Activated naive CD8-positive, alpha-beta T cell treated with anti-CD3 and anti-CD28 coated beads, Interleukin-2, amount 50 U/mL, for 24 hours (primary cell): Measurements from ENCODE around the gene HAUS7.

Source experiments
- ATAC-seq: fragments of 150-1000 bp; cut with Tn5 transposase; one replicate; pipeline ENCODE4 v1.10.0; 2021
- DNase-seq: peaks from one replicate; pipeline ENCODE4 v3.0.0; 2021
- H3K27ac Mint-ChIP-seq: one replicate; pipeline ENCODE4 v1.8.0; 2021; ENCODE audit warnings: mild to moderate bottlenecking, mixed read lengths
- H3K27me3 Mint-ChIP-seq: one replicate; pipeline ENCODE4 v1.8.0; 2021; ENCODE audit warnings: mixed read lengths
- H3K36me3 Mint-ChIP-seq: one replicate; pipeline ENCODE4 v1.8.0; 2021; ENCODE audit warnings: low read depth, mixed read lengths
- H3K4me1 Mint-ChIP-seq: one replicate; pipeline ENCODE4 v1.8.0; 2021; ENCODE audit warnings: mixed read lengths
- H3K4me3 Mint-ChIP-seq: one replicate; pipeline ENCODE4 v1.8.0; 2021; ENCODE audit warnings: mild to moderate bottlenecking, moderate library complexity, mixed read lengths
- H3K9me3 Mint-ChIP-seq: one replicate; pipeline ENCODE4 v1.8.0; 2021; ENCODE audit warnings: mixed read lengths

HAUS7 gene

GRCh38 chrX:153458476-153458875, 11.9 kb downstream of the HAUS7 start:
- Mint-ChIP-seq H3K36me3 (peaks cover 15% of the 10 kb centered on the region), H3K4me1 (no peaks in the 10 kb centered on the region), H3K27me3 (no peaks in the 10 kb centered on the region), H3K4me3 (no peak overlapping the region), H3K27ac (no peak overlapping the region), H3K9me3 (no peaks in the 10 kb centered on the region)
- DNase-seq = no peak
- no peak for ATAC-seq

DNA sequence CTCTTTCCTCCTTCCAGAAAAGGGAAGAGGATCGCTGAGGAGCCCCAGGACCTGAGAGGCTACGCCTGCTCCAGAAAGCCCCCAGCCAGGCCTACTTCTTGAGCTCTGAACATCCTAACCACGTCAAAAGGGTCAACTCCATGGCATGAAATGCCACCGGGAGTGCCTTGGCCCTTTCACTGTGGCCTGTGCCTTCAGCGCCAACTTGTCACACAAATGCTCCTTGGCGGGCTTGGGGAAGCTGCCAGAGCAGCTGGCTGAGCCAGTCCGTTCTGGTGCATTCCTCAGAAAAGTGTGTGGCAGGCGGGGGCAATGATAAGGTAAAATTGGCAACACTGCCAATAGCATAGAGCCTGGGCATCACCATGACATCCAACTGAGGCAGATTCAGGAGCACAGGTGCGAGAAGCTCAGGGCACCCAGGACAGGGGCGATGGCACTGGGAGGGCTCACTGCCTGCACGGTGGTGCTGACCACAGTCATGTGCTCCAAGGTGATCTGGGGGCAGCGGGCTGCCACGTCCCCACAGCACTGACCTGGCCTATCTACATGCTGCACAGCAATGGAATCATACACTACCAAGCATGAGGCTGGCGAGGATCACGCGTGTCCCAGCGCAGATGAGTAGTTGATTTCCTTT, 12.4 kb downstream of the HAUS7 start:
- Mint-ChIP-seq H3K4me3 (no peak overlapping the region), H3K9me3 (no peaks in the 10 kb centered on the region), H3K4me1 (no peaks in the 10 kb centered on the region), H3K36me3 (peaks cover 15% of the 10 kb centered on the region), H3K27ac (no peak overlapping the region), H3K27me3 (no peaks in the 10 kb centered on the region)
- DNase-seq (no peak), ATAC-seq (no peak)

DNA sequence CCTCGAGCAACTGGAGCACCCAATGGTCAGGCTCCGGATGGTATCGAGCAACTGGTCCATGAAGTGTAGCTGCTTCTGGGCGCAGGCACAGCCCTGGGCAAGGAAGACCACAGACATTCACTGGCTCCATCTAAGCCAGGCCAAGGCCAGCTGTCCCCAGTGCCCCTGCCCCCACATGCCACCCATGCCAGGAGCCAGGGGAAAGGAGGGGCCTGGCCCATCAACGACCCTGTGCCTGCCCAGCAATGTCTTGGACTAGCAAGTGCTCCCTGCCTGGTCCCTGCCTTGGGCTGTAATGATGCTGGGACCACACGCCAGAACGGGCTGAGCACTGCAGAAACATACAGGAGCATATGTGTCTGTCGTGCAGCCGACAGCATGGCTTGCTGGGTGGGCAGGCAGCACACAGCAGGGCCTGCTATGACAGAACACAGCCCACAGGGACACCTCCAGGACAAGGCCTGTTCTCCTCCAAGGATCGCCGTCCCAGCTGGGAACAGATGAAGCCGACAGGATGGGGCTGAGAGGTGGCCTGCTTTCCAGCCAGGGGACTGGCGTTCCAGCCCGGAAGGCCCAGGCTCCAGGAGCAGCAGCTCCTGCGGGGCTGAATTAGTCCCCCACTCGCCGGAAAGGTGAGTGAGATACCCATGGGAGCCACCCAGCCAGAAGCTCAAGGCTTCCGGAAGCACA, 13.1 kb downstream of the HAUS7 start:
- ATAC-seq (no peak), DNase-seq (no peak)
- Mint-ChIP-seq H3K27me3 (no peaks in the 10 kb centered on the region), H3K36me3 (peaks cover 15% of the 10 kb centered on the region), H3K4me3 (no peak overlapping the region), H3K27ac (no peak overlapping the region), H3K9me3 (no peaks in the 10 kb centered on the region), H3K4me1 (no peaks in the 10 kb centered on the region)

GRCh38 chrX:153456704-153457103, 13.7 kb downstream of the HAUS7 start:
- H3K9me3 Mint-ChIP-seq = no peaks in the 10 kb centered on the region
- H3K27me3 Mint-ChIP-seq = no peaks in the 10 kb centered on the region
- DNase-seq = no peak
- H3K27ac Mint-ChIP-seq = no peak overlapping the region
- H3K4me3 Mint-ChIP-seq = no peak overlapping the region
- peaks cover 15% of the 10 kb centered on the region for H3K36me3 Mint-ChIP-seq
- H3K4me1 Mint-ChIP-seq = no peaks in the 10 kb centered on the region
- ATAC-seq = no peak

- Mint-ChIP-seq H3K27me3 (no peaks in the 10 kb centered on the region), H3K27ac (no peak overlapping the region), H3K4me3 (no peak overlapping the region), H3K9me3 (no peaks in the 10 kb centered on the region), H3K36me3 (peaks cover 13% of the 10 kb centered on the region), H3K4me1 (no peaks in the 10 kb centered on the region)
- ATAC-seq = no peak
- no peak for DNase-seq
These were observed 14.2 kb downstream of the HAUS7 start for GRCh38 chrX:153456161-153456560.

- no peaks in the 10 kb centered on the region for H3K27me3 Mint-ChIP-seq
- H3K4me1 Mint-ChIP-seq = no peaks in the 10 kb centered on the region
- H3K9me3 Mint-ChIP-seq = no peaks in the 10 kb centered on the region
- peaks cover 13% of the 10 kb centered on the region for H3K36me3 Mint-ChIP-seq
- no peak for ATAC-seq
- no peak overlapping the region for H3K27ac Mint-ChIP-seq
- no peak for DNase-seq
- H3K4me3 Mint-ChIP-seq = no peak overlapping the region
These were observed 14.8 kb downstream of the HAUS7 start for GRCh38 chrX:153455571-153455970.

- ATAC-seq = no peak
- Mint-ChIP-seq H3K27ac (no peak overlapping the region), H3K36me3 (peaks cover 11% of the 10 kb centered on the region), H3K9me3 (no peaks in the 10 kb centered on the region), H3K4me3 (no peak overlapping the region), H3K4me1 (no peaks in the 10 kb centered on the region), H3K27me3 (no peaks in the 10 kb centered on the region)
- no peak for DNase-seq
These were observed 15.3 kb downstream of the HAUS7 start for GRCh38 chrX:153454901-153455550.

- no peaks in the 10 kb centered on the region for H3K9me3 Mint-ChIP-seq
- ATAC-seq (no peak), DNase-seq (no peak)
- no peak overlapping the region for H3K27ac Mint-ChIP-seq
- H3K36me3 Mint-ChIP-seq = peaks cover 3% of the 10 kb centered on the region
- H3K27me3 Mint-ChIP-seq = no peaks in the 10 kb centered on the region
- no peak overlapping the region for H3K4me3 Mint-ChIP-seq
- no peaks in the 10 kb centered on the region for H3K4me1 Mint-ChIP-seq
These were observed 19.5 kb downstream of the HAUS7 start for GRCh38 chrX:153450949-153451277.

DNA sequence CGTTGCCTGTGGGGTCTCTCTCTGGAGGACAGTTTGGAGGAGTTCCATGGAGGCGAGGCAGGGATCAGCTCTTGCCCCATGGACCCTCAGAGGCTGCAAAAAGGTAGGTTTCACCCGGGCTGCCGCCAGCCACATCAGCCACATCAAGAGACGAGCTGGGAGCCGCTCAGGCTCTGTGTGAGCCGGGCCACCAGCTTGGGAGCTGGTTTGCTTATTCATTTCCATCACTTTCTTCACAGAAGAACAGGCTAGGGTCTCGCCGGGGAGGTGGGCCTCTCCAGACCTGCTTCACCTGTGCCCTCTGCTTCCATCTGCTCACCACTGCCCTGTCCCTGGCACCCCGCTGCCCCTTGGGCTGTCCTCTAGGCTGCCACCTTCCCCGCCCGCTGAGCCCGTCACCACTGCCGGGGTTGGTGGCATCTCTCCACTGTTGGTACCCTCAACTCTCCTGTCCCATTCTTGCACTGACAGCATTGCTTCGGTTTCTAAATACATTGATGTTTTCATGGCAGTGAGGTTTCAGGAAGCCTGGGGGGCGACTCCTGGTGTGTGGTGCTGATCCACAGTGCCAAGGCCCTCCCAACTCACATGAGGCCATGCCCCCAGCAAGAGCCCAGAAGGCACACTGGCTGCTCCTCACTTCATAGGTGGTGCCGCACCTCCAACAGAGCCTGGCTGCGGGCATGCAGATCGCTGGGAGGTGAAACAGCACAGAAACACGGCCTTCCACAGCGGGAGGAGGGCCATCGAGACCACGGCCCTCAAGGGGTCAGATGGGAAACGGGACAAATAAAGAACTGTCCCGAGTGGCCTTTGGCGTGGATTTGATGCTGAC, 20.0 kb downstream of the HAUS7 start:
- peaks cover 3% of the 10 kb centered on the region for H3K36me3 Mint-ChIP-seq
- no peak for ATAC-seq
- H3K4me3 Mint-ChIP-seq = no peak overlapping the region
- no peaks in the 10 kb centered on the region for H3K27me3 Mint-ChIP-seq
- no peaks in the 10 kb centered on the region for H3K9me3 Mint-ChIP-seq
- H3K27ac Mint-ChIP-seq = no peak overlapping the region
- no peaks in the 10 kb centered on the region for H3K4me1 Mint-ChIP-seq
- DNase-seq = no peak

DNA sequence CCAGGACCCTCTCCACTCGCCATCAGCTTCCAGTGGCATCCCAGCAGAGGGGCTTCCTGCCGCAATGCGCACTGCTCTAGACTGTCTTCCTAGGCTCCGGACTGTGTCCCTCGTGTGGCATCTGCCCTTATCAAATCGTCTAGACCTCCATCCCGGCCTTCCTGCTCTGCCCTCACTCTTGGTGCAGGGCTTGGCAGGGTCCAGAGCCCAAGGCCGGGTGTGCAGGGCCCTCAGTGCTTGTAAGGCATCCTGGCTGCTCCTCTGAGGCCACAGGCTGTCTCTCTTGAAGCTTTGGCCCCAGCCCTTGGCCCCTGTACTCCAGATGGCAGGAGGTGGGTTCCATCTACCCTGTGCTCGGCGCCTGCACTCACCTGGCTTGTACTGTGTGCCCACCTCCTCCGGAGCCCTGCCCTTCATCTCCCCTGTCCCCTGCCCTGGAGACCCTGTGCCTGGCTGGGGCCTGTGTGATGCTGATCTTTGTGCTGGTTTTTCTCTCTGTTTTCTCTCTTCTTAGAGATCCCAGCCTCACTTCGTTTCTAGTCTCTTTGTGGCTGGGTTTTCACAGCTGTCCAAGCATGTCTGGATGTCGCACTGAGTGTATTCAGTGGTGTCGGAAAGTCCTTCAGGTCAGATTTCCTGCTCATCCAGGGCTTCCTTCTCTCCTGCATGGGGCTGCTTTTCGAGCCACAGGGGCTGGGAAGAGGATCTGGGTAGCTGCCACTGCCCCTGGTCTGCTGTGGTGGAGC, 20.8 kb downstream of the HAUS7 start:
- no peak overlapping the region for H3K4me3 Mint-ChIP-seq
- no peaks in the 10 kb centered on the region for H3K27me3 Mint-ChIP-seq
- H3K4me1 Mint-ChIP-seq = no peaks in the 10 kb centered on the region
- no peaks in the 10 kb centered on the region for H3K9me3 Mint-ChIP-seq
- H3K27ac Mint-ChIP-seq = no peak overlapping the region
- DNase-seq = no peak
- H3K36me3 Mint-ChIP-seq = peaks cover 3% of the 10 kb centered on the region
- ATAC-seq = no peak

DNA sequence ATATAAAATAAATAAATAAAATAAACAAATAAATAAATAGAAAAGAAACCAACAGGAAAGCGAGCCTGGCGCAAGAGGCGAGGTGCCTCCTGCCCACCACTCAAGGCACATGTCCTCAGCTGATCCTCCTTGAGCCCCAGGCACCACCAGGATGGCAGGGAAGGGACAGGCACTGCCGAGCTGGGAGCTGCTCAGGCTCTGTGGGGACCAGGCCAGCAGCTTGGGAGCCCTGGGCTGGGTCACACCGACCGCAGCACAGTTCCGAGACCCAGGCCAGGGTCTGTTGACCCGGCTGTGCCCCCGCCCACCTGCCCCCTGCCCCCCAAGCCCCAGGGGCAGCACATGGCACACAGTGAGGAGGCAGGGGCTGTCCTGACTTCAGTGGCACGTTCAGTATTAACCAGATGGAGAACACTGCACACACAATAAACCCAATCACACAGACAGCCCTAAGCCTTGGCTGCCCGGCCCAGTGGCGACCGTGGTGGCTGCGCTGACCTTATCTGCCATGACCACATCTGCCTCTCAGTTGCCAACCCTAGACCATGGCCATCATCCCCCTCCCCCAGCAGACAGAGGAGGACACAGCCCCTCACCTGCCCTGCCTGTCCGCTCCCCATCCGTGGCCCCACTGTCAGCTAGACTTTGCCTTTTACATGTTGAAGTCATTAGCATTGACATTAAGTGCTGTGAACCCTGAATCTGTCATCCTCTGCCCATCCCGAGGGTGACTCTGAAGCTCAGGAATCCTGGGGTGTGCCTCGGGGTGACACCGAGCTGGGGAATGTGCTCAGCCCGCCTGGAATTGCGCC, 21.6 kb downstream of the HAUS7 start:
- no peak for ATAC-seq
- H3K27me3 Mint-ChIP-seq = no peaks in the 10 kb centered on the region
- no peaks in the 10 kb centered on the region for H3K9me3 Mint-ChIP-seq

DNA sequence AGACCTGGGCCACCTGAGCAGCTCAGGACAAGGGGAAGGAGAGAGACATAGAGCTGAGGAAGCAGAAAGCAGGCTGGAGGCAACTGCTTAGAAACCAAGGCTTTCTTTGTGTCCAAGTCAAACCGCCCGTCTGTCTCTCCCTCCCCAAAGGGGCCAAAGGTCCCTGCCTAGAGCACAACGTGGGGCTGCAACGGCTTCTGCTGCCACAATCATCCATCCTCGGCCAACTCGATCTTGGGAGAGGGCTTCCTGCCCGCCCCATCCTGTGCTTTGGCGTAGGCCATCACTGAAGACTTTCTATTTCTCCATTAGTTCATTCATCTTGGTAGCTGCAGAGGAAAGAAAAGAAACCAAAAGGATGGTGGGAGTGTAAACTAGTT, 22.8 kb downstream of the HAUS7 start:
- H3K27ac Mint-ChIP-seq = no peak overlapping the region
- ATAC-seq (no peak), DNase-seq (no peak)
- no peak overlapping the region for H3K4me3 Mint-ChIP-seq
- no peaks in the 10 kb centered on the region for H3K4me1 Mint-ChIP-seq
- no peaks in the 10 kb centered on the region for H3K9me3 Mint-ChIP-seq
- H3K27me3 Mint-ChIP-seq = no peaks in the 10 kb centered on the region
- H3K36me3 Mint-ChIP-seq = peaks cover 3% of the 10 kb centered on the region

More for the DNA sequence above, 21.6 kb downstream of the HAUS7 start:
- Mint-ChIP-seq H3K27ac (no peak overlapping the region), H3K4me1 (no peaks in the 10 kb centered on the region), H3K4me3 (no peak overlapping the region), H3K36me3 (peaks cover 3% of the 10 kb centered on the region)
- DNase-seq = no peak

DNA sequence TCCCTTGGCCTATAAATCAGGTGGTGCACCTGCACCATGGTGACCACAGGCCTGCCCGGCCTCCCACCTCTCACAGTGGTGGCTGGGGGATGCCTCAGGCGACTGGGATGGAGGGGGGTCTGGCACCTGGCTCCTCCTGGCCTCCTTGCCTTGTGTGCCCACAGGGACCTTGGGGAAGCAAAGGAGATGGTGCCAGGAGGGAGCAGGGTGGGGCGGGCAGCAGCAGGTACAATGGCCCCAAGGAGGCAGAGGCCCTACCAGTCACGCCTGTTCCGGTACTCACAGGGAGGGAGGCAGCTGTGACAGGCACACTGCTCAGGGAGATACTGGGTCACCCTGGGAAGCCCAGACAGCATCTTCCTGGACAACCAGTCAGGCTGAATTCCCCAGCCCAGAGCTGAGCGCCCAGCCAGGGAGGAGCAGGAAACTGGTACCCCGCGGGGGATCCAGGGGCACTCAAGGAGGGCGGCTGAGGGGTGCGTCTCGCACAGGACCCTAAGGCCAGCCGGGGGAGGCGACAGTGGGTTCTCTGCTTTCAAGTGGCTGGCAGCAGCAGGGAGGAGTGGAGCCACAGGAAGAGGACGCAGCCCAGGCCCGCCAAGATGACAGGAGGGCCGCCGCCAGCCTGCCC, 23.3 kb downstream of the HAUS7 start:
- Mint-ChIP-seq H3K4me1 (no peaks in the 10 kb centered on the region), H3K9me3 (no peaks in the 10 kb centered on the region)

More for the DNA sequence above, 23.3 kb downstream of the HAUS7 start:
- H3K27ac Mint-ChIP-seq = no peak overlapping the region
- H3K27me3 Mint-ChIP-seq = no peaks in the 10 kb centered on the region
- H3K4me3 Mint-ChIP-seq = no peak overlapping the region
- DNase-seq = no peak
- no peak for ATAC-seq
- peaks cover 3% of the 10 kb centered on the region for H3K36me3 Mint-ChIP-seq
